ENCODE data around the gene RARS2.

The RARS2 gene

DNA sequence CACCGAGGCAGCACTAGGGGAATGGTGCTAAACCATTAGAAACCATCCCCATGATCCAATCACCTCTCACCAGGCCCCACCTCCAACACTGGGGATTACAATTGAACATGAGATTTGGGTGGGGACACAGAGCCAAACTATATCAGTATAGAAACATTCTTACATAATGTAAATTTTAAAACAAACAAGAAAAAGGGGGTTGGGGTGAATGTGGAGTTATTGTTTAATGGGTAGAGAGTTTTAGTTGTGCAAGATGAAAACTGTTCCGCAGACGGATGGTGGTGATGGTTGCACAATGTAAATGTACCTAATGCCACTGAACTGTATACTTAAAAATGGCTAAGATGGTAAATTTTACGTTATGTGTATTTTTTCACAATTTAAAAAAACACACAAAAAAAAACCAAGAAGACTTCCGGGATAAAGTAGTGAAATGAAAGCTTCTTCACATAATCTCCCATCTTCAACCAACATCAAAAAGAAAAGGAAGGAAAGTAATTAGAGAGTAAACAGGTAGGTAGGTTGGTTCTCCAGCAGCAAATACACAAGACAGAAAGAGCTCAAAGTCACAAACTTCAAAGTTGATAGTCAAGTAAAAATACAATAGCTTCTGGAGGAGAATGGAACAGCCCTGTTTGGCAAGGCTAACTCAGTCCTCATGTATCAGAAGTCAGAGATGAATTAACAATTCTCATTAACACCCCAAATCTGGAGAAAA is 16.3 kb downstream of the RARS2 start:
- no peak for DNase-seq

DNA sequence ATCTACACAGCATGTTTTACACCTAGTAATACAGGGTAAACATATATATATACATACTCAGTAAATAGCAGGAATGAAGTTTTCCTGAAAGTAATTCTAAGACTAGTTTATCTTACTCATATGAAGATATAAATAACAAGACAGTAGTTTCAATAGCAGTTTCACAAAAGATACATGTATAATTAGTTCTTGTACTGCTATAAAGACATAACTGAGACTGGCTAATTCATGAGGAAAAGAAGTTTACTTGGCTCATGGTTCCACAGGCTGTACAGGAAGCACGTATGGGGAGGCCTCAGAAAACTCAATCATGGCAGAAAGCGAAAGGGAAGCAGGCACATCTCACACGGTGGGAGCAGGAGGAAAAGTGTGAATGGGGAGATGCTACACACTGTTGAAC is 16.9 kb downstream of the RARS2 start:
- no peak for DNase-seq

DNA sequence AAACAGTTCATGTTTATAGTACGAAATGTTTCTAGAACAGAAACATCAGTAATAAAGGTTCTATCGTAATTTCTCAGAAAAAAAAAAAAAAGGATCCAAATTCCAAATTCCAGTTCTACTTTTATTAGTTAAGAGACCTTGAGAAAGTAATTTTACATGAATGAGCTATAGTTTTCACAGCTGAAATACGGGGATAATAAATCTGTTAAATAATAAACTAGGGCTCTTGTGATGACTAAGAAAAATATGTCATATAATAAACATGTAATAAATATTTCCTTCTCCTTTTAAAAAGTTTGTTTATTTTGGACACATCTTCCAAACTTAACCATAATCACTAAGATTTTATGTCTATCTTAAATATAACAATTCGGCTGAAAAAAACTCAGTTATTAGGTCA is 17.8 kb downstream of the RARS2 start:
- no peak for DNase-seq

DNA sequence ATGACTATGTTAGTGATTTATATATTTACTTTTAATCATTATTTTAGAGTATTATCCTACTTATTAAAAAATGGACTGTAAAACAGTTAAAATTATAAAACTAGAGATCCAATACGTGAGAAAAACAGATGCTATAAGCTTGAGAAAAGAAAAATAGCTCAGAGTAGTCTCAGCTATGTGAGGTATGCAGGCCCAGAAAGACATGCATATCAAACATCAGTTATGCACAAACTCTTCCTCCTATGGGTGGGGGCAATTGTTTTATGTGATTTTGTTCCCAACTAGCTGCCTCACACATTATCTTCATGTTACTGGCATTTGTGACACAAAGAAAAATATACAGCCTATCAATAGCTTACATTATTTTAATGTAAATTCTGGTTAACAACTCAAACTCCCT is 28.8 kb downstream of the RARS2 start:
- DNase-seq = no peak

DNA sequence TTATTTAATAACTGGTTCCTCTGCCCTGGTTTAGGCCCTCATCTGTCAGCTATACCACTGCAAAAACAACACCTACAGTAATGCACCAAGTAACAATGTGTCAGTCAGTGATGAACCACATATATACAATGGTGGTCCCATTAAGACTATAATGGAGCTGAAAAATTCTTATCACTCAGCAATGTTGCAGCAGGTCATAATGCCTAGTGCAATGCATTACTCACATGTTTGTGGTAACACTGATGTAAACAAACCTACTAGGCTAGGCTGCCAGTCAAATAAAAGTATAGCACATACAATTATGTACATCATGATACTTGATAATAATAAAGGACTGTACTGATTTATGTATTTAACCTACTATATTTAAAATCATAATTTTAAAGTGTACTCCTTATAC is 31.3 kb downstream of the RARS2 start:
- DNase-seq = no peak

DNA sequence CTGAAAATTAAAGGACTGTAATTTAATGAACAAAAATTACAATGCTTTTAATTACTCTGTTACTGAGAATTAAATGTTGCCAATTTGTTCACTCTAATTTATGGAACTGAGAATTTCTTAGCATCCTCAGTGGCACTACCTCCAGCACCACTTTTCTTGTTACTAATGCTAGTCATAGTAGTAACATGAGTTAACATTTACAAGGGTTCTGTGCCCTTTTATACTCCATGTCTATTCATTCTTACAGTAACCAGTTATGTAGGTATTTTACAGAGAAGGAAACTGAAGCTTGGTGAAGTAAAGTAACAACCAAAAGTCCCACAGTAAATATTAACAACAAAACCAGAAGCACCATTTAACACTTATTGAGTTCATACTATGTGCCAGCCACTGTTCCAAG is 34.3 kb downstream of the RARS2 start:
- DNase-seq = no peak

DNA sequence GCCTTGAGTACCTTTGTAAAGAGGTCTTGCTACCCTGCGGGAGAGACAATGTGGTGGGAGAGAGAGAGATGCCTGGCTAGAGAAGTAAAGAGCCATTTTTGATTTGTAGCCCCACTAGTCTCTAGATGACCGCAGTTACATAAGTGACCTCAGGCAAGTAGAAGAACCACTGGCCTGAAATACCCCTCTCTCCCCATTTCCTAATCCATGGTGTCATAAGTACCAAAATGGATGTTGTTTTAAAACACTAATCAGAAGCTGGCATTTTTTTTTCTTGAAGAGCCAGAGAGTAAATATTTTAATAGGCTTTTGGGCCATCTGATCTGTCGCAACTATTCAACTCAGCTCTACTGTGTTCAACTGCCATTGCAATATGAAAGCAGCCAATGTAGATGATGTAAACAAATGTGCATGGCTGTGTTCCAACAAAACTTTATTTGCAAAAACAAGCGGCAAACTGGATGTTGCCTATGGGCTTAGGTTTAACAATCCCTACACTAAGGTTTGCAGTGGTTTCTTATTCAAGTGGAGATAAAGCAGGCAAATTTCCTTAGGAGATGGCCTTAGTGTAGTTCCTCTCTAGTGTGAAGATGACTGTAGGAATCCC is 36.5 kb downstream of the RARS2 start:
- DNase-seq = no peak

DNA sequence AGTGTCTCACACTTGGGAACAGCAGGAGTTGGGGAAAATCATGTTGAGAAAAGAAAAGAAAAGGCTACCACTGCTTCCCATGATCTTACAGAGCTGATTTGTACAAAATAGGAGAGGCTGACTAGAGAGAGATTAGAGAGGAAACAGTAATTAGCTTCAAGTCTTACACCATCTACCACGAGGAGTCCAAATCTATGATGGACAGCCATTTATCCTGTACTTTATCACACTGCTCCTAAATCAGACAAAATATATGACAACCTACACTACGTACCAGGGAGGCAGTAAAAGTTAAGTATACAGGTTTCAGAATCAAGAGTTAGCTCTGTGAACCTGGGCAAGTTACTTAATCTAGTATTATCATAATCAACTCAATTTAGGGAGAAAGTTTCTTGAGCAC is 38.0 kb downstream of the RARS2 start:
- no peak for DNase-seq

DNA sequence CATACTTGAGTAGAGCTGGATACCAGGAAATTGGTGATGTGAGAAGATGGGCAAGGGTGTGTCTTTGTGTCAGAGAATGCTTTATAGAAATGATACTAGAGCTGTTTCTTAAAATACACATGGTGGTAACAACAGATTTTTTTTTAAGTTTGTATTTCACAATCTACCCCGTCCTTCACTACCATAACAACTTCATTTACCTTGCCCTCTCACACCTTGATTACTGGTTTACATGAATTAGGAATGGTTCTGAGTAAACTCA is 45.4 kb downstream of the RARS2 start:
- DNase-seq = no peak

DNA sequence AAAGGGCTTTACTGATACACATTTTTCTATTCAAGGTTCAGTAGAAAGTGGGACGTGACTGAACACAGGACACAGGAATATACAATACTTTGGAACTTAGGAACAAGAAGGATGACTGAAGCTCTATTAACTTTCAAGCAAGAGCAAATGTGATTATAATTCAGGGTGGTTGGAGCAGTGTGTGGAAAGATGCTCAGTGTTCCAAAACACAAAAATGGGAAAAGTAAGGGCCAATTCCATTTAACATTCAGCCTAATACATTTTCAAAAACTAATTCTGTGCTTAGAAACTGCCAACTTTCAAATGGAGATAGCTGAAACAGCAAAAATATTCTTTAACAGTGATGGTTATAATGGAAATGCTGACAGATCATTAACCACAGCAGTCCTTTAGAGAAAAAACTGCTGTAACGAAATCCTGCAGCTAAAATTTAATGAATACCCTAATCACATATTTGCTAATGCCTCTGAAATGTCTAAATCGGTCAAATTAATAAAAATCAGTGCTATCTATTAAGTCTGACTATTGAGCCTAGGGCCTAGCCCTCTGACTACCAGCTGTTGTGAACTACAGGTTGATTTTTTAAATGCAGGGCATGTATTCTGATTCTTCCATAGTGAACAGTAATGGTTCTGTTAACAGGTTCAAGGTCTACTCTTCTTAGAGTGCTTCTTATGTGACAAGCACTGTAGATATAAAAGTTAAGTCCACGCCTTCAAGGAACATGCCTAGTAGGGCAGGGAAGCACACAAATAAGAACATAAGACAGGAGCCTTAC is 45.9 kb downstream of the RARS2 start:
- no peak for DNase-seq

DNA sequence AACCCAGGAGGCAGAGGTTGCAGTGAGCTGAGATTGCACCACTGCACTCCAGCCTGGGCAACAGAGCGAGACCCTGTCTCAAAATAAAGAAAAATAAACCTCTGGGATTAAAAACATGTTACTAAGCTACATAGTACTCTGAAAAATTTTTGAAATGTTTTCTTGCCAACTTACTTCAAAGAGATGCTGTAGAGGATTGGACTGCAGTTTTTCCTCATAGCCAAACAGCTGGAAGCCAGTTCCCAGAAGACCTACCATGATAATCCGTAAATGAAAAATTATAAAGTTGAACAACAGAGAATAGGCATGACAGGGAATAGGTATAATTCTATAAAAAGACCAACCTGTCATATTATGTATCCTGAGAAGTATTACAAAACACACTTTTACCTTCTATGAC is 48.0 kb downstream of the RARS2 start:
- no peak for DNase-seq

DNA sequence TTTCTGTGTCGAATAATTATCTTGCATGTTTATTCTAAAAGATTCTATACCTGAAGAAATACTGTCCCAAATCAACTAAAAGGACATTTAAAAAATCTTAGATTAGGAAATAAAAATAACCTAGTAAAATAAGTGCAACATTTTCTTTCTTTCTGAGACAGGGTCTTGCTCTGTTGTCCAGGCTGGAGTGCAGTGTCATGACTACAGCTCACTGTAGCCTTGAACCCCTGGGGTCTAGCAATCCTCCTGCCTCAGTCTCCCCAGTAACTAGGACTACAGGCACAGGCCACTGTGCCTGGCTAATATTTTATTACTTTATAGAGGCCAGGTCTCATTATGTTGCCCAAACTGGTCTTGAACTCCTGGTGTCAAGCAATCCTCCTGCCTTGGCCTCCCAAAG is 48.7 kb downstream of the RARS2 start:
- DNase-seq = no peak

DNA sequence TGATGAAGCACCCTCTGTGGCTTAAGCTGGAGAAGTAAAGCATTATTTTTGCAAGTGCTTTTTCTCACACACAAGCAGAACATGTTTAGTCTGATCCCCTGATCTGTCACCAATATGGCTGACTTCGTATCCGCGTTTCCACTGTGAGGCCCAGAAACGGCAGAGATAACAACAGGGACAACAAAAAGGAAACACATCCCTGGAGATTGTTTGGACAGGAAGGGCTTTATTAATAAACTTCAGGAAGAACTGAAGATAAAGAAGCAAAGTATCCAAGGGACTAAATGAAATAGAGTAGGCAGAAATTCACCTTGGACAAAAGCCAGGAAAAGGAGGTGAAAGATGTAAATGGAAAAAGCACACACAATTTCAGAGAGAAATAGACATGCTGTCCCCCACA is 49.2 kb downstream of the RARS2 start:
- no peak for DNase-seq

DNA sequence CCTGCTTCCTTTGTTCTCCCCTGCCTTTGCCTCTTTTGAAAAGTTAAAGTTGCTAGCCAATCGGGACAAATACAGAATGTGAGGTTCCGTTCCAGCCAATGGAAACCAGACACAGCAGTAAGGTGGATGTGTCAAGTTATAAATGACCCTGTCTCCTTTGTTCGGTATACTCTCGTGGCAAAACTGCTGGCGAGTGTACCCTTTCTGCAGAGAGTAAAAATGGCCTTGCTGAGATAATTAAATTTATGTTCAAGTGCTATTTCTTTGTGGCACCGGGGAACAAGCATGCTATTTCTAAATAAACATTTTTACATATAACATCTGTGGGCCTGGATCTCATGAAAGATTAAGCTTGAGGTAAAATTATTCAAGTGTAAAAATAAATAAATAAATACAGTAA is 50.2 kb downstream of the RARS2 start:
- DNase-seq = no peak

DNA sequence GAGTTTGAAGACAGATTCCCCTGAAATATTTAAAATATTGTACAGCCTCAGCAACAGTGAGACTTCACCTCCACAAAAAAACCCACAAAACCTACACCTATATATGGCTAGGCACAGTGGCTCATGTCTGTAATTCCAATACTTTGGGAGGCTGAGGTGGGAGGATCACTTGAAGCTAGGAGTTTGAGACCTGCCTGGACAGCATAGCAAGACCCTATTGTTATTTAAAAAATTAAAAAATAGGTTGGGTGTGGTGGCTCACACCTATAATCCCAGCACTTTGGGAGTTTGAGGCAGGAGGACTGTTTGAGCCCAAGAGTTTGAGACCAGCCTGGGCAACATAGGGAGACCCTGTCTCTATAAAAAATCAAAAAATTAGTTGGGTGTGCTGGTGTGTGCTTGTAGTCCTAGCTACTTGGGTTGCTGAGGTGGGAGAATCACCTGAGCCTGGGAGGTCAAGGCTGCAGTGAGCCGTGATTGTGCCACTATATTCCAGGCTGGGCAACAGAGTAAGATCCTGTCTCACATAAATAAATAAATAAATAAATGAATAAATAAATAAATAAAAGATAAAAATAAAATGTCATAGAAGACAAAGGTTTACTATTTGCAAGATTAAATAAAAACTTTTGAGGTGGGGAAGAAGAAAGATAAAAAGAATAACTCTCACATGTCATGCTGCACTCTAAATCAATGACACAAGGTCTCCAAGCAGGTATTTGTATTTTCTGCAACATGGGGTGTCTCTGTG is 51.1 kb downstream of the RARS2 start:
- no peak for DNase-seq

DNA sequence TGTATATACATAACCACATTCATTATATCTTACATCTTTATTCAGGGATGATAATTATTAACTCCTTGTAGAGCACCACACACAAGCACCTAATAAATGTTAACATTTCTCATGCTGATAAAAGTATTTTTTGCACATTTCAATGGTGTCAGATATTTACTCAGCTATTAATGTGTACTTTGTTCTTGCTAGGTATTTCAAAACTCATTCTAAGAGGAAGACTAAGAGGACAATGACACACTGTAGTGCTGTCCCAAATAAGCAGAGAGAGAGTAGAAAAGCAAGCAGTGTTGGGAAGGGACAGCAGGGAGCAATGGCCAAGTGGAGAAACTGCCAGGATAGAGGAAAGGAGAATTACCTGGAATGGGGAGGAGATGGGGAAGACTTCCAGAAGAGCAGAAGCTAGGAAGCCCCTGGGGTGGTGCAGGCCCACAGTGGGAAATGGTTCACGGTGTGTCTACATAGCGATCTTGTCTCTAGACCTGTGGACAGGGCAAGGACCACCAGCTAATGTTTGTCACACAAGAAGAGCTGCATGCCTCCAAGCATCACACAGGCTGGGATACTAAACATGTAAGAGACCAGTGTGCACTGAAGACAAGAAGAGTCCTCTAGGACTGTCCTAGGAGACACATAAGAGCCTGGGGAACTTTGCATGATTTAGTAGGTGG is 55.3 kb downstream of the RARS2 start:
- DNase-seq = no peak

DNA sequence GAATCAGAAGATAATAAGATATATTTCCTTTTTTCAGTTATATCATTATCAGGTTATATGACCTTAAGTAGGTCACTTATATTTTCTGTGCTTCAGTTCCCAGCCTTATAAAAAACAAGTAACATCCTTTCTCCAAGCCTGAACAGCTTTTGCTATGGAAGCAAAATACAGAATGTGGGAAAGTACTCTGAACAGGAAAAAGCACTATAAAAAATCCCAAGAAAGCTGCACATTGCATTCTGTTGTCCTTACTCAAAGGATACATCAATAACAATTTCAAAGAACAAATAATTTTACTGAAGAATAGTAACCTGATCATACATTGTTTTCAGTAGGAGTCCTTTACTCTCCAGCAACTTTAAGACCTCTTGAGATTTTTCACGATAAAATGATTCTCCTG is 60.6 kb downstream of the RARS2 start:
- DNase-seq = no peak

DNA sequence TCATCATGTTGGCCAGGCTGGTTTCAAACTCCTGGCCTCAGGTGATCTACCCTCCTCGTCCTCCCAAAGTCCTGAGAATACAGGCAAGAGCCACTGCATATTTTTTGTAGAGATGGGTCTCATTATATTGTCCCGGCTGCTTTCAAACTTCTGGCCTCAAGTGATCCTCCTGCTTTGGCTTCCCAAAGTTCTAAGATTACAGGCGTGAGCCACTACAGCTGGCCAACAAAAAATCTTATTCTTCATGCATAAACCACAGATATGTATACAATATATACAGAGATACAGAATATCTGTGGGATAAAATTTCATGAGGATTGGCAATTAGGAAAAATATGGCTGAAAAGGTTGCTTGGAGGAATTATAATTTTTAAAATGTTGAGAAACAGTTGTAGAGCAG is 67.1 kb downstream of the RARS2 start:
- DNase-seq = no peak

DNA sequence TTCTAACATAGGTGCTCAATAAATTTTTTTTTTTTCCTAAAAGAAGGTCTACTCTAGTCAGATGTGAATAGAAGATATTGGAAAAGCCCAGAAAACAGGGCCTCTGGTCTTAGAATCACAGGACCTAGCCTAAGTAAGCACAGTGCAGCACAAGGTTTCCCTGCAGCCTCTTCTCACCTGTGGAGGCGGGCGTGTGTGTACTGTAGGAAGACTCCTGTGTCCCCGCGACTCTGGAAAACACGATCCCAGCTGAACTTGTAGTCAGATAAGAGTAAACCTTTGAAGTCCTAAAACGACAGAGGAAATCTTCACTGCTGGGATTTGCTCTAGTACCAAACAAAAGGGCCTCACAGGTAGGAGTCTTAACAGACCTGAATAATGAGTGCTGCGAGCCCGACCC is 71.3 kb downstream of the RARS2 start:
- DNase-seq = no peak

DNA sequence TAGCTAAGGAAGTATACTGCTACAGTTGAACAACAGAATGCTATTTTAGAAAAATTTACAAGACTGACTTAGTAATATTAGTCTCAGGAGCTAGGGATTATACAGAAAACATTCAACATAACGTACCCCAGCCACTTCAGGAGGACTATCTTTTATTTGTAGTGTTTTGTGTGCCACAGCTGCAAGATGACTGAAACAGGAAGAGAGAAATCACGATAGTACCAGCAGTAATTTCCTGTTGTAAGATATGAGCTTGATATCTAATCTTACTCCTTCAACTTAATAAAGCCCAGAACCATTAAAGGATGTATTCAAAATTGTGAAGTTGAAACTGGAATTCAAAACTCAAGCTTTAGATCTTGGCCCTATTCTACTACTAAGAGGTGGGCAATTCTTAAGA is 75.0 kb downstream of the RARS2 start:
- no peak for DNase-seq

DNA sequence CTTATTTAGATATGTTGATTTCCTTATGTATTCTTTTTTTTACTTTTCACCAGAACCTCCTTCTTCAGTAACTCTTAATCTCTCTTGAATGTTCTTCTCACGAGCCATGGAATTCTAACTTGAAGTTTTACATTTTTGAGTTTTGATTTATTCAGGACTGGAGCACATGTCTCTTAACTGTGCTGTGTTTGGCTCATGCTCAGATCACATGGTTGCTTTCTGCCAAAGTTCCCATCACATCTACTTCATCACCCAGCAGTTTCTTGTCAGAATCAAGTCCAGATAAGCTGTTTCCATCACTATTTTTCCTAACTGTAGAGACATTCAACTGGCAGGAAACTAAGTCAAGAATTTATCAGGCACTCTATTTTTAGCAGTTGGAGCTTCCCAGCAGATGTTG is 85.3 kb downstream of the RARS2 start:
- DNase-seq = no peak

DNA sequence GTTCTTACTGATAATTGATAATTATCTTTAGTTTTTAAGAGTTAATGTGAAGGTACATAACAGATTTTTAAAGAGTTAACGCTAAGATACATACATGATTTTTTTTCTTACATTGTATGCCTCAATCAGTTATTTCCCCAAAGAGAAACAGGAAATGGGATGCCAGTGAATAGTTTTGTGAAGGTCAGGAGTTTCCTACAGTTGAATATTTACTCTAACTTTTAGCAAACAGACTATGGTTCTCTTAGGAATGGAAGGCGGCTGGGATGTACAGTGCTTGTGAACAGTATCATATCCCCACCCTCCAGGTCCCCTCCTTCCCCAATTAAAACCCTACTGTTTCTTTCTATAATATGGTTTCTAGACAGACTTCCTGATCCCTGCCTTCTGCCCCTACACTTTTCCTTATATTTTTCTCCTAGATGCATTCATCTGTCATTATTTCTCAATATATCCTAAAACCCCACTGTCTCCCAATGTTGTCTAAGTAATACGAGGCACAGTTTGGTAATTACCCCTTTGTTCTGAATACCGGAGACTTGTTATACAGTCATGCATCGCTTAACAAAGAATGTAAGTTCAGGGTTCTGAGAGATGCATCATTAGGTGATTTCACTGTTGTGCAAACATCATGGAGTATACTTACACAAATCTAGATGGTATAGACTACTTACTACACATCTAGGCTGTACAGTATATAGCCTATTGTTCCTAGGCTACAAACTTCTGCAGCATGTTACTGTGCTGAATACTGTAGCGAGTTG is 87.8 kb downstream of the RARS2 start:
- DNase-seq = no peak

DNA sequence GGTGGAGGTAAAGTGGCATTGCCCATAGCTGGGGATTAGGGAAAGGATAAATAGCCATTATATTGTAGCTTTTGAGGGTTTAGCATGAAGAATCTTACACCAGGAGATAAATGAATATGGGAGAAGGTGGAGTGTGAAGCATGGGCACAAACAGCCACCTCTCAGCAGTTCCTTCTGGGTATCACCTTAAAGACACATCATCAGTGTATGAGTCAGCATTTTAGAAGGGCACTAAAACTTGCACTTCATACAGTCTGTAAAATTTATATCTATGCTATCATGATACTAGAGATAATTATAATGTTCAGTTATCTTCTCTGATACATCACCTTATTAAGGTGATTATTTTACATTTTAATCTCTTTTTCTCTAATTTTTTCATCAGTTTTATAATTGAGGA is 91.7 kb downstream of the RARS2 start:
- DNase-seq = no peak
